GM13976 (cell line): ENCODE results near the gene PORCN.

ENCODE experiments used
- DNase-seq: peaks from one replicate; pipeline ENCODE4 v3.0.0; 2012; ENCODE audit warnings: low spot score
- CTCF ChIP-seq: IDR thresholded peaks from 2 replicates; pipeline ENCODE4 v1.5.1; 2012; ENCODE audit warnings: borderline replicate concordance, mild to moderate bottlenecking; ENCODE audit not compliant: insufficient read depth; ENCODE audit errors: extremely low read depth, missing control alignments, control extremely low read depth
- in situ Hi-C: fragments of 300-500 bp; cut with MboI; formaldehyde crosslinking; loops from one replicate; pipeline ENCODE4 v1.12.0; 2022; ENCODE audit warnings: low sequenced_read_pairs, mixed read lengths, inconsistent platforms; ENCODE audit not compliant: unreplicated experiment

Gene PORCN

GRCh38 chrX:48491809-48492208, 17.0 kb upstream of the PORCN start:
- in situ Hi-C loops: no loop called here
- no peak for TF ChIP-seq CTCF
- no peak for DNase-seq

- no peak for TF ChIP-seq CTCF
- in situ Hi-C loops: no loop called here
- DNase-seq: no peak
Measured at GRCh38 chrX:48492293-48492910, 16.4 kb upstream of the PORCN start.

- no peak for TF ChIP-seq CTCF
- in situ Hi-C loops: no loop called here
- DNase-seq: no peak
Measured at GRCh38 chrX:48493890-48494364, 14.9 kb upstream of the PORCN start.

- no peak for TF ChIP-seq CTCF
- in situ Hi-C loops: no loop called here
- DNase-seq: no peak
Measured at GRCh38 chrX:48496660-48497059, 12.1 kb upstream of the PORCN start.

GRCh38 chrX:48497871-48498270, 10.9 kb upstream of the PORCN start:
- TF ChIP-seq CTCF: no peak
- no peak for DNase-seq
- in situ Hi-C loops: no loop called here

GRCh38 chrX:48498374-48498809, 10.4 kb upstream of the PORCN start:
- TF ChIP-seq CTCF: no peak

More at GRCh38 chrX:48498374-48498809, 10.4 kb upstream of the PORCN start:
- in situ Hi-C loops: no loop called here
- DNase-seq: no peak
